IPS-11a (cell line): ENCODE measurements around the gene SAC3D1.
"Not testable (repeated sequence)": the region's sequence is repeated elsewhere in the genome, so short reads cannot be mapped to it uniquely, and the experiment has no call there.

Source experiments
- H3K4me3 ChIP-seq: one replicate; pipeline ENCODE4 v1.5.1; 2013; ENCODE audit warnings: low read depth, low read length, control low read depth

The SAC3D1 gene

DNA sequence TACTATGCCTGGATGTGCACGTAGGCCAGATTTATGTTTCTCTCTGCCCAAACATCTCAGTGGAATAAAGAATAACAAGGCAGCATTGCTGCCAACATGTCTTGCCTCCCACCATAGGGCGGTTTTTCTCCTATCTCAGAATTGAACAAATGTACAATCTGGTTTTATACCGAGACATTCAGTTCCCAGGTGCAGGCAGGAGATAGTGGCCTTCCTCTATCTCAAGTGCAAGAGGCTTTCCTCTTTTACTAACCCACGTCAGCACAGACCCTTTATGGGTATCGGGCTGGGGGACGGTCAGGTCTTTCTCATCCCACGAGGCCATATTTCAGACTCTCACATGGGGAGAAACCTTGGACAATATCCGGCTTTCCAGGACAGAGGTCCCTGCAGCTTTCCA is 17.5 kb upstream of the SAC3D1 start:
- H3K4me3 ChIP-seq: not testable (repeated sequence)

DNA sequence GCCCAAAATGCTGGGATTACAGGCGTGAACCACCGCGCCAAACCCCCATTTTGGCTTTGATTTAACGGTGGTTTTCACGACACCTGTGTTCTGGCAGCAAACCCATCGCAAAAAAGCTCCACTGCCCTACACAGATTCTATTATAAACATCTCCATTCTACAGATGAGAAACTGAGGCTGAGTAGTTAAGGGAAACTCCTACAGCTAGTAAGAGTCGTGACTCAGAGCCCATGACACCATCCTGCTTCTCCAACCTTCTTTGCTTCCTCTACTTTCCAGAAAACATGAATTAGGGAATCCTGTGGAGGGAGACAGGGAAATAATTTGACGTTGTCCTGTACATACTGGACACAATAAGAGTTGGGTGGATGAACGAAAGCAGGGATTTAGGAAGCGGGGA is 14.2 kb upstream of the SAC3D1 start:
- peak overlapping the region; percentile 64 for H3K4me3 ChIP-seq

DNA sequence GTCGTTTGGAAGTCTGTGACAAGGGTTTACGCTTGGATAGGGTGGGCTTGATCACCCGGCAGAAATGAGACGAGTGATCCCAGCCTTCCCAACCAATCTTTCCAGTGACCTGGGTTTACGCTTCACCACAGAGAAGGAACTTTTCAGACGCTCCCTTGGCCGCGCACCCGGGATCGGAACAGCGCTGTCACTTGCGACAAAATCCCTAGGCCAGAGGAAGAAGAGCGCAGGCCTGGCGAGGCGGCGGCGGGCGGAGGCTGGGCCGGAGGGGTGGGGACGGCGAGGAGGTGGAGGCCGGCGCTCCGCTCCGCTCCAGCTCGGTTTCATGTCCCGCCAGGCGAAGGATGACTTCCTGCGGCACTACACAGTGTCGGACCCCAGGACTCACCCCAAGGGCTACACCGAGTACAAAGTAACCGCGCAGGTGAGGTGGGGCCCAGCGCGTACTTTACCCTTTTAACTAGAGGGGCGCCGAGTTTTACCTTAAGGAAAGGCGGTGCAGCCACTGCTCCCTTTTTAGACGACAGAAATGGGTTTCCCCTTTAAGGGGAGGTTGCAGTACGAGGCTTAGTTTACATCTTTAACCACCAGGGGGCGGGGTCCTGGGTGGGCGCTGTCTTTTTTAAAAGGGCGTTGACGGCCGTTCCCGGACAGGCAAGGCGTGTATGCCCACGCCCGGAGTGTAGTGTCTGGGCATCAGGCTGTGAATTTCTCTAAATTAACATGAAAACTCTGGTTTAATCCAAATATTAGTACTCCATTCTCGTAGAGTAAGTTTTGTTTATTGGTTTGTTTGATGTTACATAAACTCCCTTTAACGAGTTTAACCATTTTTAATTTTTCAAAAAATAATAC is 13.6 kb upstream of the SAC3D1 start, which contains the start of gene SNX15:
Gene SNX15 (plus strand): TSS at position 227 of the 855 bp plus-strand sequence. CDS start 99 bp downstream, at position 326.
- peak within 1 kb of the TSS; percentile 64 for H3K4me3 ChIP-seq

DNA sequence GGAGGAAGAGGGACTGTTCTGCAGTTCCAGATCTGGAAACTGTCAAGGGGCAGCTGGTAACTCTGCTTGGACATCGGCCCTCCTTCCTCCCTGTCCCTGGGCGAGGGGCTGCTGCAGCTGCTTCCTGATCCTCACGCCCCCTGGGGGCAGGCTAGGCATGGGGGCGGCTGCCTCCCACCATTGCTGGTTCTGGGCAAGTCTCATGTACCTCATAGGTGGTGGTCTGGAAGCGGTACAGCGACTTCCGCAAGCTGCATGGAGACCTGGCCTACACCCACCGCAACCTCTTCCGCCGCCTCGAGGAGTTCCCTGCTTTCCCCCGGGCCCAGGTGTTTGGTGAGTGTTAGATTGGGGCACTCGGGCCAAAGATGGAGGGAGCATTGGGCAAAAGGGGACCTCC is 8.8 kb upstream of the SAC3D1 start:
- no peak overlapping the region for H3K4me3 ChIP-seq

DNA sequence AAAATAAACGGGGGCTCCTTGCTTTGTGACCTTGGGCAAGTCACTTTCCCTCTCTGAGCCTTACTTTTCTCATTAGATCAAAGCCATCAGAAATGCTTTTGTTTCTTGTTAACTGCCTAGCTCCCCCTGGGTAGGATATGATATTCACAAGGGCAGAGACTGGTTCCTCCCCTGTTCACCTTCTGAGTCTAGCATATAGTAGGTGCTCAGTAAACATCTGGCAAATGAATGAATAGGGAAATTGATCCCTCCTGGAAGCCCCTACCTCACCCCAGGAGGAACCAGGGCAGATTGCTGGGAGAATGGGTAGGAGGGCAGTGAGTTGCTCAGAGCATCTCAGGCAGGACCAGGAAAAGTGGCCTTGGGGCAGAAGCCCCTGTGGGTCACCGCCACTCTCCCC is 6.6 kb upstream of the SAC3D1 start:
- no peak overlapping the region for H3K4me3 ChIP-seq

DNA sequence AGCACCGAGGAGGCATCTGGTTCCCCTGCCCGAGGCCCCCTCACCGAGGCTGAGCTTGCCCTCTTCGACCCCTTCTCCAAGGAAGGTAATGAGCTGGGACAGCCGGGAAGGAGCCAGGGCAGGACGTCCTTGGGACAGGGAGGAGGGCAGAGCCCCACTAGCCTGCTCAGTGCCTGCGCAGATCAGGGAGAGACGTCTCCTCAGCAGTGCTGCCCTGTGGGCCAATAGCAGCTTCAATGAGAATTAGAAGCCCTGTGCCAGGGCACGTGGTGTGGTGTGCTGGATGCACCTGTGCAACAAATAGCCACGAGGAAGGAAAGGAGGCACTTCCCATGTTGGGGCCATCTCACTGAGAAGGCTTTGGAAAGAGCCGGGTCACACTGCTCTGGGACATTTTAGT is 5.4 kb upstream of the SAC3D1 start:
- H3K4me3 ChIP-seq: no peak overlapping the region

DNA sequence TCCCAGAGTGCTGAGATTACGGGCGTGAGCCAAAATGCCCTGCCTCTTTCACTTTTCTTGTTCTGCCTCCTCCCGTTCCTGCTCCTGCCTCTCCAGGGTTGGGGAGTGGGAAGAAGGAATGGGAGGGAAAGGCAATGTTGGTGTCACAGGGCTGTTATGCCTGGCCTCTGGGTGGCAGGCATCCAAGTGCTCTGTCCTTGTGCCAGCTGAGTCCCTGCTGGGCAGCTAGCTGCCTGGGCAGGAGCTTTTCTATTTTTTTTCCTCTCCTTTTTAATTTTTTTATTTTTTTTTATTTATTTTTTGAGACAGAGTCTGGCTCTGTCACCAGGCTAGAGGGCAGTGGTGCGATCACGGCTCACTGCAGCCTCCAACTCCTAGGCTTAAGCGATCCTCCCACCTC is 4.1 kb upstream of the SAC3D1 start:
- H3K4me3 ChIP-seq: no peak overlapping the region

DNA sequence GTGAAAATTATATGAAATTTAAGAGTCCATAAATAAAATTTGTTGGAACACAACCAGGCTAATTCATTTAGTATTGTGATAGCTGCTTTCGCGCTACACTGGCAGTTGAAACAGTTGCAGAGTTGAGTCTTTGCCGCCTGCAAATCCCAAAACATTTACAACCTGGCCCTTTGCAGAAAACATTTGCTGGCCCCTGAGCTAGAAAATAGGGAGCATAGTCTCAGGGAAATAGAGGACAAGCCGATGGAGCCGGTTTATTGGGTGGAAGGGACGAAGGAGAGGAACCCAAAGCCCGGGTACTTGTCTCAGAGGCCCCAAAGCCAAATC is 527 bp upstream of the SAC3D1 start:
- peak overlapping the region; percentile 89 for H3K4me3 ChIP-seq

DNA sequence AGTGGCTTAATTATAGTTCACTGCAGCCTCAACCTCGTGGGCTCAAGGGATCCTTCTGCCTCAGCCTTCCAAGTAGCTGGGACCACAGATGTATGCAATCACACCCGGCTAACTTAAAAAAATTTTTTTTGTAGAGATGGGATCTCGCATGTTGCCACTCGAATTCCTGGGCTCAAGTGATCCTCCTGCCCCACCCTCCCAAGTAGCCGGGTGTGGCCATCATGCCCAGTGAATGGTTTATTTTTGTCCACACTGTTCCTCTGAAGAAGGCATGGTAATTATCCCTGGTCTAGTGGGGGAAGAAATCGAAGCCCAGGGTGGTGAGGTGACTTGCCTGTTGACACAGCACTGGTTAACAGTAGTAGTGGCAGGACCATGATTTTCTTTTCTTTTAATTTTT is 1.9 kb downstream of the SAC3D1 start:
- H3K4me3 ChIP-seq: no peak overlapping the region

DNA sequence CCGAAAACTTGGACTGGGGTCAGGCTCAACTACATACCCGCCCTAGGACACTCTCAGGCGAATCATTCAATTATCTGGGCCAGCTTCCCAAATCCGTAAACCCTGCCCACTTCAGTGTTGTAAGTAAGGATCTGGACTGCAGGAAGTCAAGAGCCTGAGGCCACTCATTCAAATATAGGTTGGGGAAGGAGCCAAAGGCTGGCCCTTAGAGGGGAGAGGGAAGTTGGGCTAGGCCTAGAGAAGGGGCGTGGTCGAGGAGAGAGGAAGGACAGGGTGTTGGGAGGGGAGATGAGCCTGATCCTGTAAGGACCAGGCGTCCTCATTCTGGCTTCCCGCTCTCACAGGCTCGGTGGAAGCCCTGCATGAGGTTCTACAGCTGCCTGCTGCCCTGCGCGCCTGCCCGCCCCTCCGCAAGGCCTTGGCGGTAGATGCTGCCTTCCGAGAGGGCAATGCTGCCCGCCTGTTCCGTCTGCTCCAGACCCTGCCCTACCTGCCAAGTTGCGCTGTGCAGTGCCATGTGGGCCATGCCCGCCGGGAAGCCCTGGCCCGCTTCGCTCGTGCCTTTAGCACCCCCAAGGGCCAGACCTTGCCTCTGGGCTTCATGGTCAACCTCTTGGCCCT is 3.0 kb downstream of the SAC3D1 start:
- no peak overlapping the region for H3K4me3 ChIP-seq

DNA sequence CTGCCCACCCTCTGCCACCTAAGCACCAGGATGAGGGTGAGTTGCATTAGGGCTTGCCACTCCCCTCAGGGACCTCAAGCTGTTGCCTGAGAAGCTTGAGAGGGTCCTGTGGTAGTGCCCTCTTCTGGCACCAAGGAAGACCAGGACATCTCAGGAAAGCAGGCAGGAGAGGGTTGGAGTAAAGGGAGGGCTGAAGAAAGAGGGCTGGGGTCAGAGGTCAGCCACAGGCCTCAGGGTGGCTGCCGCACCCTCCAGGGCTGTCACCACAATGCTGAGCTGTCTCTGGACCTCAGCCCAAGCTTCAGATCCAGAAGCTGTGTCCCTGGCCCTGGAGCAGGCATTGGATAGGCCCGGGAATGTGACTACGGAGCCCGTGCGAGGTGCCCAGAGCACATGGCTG is 4.1 kb downstream of the SAC3D1 start:
- no peak overlapping the region for H3K4me3 ChIP-seq

DNA sequence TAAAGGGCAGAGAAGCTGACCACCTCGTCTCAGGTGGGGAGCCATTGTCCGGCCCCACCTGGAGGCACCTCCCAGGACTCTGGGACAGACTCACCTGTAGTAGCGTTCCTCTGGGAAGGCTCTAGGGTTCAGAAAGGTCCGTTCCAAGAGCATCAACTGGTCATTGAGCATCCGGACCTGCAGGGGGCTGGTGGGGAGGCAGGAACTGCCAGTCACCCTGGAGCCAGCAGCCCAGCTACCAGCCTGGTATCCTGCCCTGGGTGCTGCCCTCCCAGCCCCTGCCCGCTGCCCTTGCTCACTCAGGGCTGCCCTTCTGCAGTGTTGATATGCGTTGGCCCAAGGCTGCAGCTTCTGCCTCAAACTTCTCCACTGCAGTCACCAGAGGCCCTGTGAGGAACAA is 4.7 kb downstream of the SAC3D1 start:
- no peak overlapping the region for H3K4me3 ChIP-seq

DNA sequence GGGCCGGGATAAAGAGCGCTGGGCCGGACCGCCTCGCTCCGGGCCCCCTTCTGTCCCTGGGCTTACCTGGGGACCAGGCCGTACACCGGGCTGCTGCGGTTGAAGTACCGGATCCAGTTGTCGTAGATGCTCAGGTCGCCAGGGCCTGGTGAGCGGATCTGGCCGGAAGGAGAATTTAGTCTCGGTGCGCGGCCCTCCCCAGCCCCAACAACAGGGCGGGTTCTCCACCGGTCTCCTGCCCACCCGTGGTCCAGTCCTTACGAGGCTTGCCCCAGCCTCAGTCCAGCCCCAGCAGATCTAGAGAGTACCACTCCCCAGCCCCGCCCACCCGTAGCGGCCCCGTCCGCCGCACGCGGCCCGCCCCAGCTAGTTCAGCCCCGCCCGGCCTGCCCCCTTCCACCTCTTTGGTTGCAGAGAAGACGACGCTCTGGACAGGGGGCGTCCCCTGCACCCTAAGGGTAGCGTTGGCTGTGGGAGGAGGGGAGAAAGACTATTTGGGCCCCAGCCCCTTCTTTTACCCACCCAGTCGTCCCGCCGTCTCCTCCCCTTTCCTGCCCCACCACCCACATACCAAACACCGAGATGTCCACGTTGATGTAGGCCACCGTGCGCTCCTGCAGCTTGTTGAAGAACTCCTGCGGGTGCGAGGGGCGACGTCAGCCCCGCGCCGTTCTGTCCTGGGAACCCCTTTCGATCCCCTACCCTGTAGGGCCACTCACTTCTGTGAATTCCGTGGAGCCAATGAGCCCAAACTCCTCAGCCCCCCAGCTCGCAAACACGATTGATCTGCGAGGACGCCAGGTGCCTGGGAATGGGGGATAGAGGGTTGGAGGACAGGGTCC is 6.8 kb downstream of the SAC3D1 start:
- no peak overlapping the region for H3K4me3 ChIP-seq

DNA sequence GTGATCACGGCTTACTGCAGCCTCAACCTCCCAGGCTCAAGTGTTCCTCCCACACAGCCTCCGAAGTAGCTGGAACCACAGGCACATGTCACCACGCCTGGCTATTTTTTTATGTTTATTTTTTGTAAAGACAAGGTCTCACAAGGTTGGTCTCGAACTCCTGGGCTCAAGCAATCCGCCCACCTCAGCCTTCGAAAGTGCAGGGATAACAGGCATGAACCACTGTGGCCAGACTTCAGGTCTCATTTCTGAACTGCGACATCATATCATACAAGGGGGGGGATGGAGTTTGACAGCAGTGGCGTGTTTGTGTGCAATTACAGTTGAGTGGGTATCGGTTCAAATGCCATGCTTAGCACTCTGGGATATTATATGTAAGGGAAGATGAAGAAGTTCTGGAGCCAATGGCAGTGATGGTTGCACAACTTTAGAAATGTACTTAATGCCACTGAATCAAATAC is 10.4 kb downstream of the SAC3D1 start:
- no peak overlapping the region for H3K4me3 ChIP-seq

DNA sequence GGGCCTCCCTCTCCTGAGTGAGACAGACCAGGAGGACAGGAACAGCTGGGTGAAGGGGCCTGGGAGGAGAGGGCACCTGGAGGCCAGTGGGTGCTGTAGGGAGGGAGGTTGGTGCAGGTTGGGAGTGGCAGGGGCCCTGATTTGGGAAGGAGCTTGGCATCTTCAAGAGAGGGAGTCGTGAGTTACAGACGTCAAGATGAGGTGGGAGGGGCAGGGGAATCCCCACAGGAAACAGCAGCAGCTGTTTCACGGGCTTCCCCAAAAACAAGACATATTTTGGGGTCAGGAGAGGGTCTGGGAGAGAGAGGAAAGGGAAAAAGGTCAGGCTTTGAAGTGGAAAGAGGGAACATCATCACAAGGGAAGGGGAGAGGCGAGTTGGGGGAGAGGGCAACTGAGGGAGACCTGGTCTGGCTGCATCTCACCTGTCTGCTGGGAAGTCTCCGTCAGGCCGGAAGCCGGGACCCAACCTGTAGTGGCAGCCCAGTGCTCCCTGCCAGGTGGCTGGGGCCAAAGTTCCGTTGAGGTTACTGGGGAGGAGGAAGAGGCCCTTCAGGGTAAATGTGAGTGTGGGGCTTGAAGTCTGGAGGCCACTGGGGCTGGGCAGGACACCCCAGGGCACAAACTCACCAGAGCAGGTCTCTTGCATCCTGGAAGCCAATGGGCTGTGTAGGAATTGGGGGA is 13.0 kb downstream of the SAC3D1 start:
- H3K4me3 ChIP-seq: no peak overlapping the region

DNA sequence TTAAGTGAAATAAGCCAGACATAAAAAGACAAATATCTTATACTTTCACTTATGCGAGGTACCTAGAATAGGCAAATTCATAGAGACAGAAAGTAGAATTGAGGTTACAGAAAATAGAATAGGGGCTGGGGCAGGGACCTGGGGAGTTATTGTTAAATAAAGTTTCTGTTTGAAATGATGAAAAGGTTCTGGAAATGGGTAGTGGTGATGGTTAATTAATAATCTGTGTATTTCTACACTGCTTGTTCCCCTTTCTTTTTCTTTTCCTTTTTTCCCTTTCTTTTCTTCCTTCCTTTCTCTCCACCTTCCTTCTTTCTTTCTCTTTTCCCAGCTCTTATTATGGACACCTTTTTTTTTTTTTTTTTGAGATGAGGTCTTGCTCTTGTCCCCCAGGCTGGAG is 14.5 kb downstream of the SAC3D1 start:
- no peak overlapping the region for H3K4me3 ChIP-seq

DNA sequence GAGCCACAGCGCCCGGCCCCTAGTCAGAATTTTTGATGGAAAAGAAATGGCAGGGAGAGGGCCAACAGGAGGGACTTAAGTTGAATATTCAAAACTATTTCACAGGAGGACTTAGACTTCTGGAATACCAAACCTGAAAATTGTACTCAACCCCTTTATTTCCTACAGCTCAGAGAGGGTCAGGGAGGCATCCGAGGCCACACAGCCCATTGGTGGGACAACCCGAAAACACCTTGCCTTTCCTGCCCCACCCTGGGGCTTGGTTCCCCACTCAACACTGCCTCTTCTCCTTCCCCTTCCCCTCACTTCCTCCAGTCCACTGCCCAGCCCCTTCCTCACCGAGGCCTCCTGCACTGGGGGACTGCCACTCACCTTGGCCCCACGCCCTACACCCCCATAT is 16.0 kb downstream of the SAC3D1 start:
- H3K4me3 ChIP-seq: no peak overlapping the region

DNA sequence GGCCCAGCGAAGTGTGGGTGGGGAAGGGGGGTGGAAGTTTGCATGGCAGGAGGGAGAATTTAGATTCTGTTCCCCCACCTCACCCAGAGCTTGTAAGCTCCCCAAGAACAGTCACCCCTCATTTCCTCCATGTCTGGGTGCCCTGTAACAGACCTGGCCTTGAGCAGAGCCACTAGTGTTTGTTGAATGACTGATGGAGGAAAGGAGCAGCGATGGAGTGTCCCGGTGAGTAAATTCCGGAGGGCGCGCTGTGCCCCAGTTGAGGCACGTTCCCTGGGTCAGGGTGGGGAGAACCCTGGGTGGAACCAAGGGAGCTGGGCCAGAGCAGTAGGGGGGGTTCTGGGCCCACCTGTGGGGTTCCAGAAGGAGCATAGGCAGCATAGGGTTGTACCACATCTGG is 16.5 kb downstream of the SAC3D1 start:
- no peak overlapping the region for H3K4me3 ChIP-seq

DNA sequence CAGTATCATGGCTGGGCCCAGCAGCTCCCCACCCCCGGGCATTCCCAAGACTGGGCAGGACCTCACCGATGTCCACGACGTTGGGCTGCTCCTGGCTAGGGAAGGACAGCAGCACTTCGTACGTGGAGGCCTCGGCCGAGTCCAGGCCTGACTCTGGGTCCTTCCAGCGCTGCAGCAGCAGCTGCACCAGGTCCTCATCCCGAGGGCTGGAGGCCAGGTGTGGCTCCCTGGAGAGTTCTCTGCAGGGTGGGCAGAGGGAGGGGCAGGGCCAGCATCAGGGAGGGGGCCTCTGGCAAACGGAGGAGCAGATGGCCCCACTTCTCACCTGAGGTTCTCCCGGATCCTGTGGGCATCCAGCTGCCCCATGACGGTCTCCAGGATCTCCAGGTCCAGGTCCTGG is 17.0 kb downstream of the SAC3D1 start:
- H3K4me3 ChIP-seq: no peak overlapping the region

DNA sequence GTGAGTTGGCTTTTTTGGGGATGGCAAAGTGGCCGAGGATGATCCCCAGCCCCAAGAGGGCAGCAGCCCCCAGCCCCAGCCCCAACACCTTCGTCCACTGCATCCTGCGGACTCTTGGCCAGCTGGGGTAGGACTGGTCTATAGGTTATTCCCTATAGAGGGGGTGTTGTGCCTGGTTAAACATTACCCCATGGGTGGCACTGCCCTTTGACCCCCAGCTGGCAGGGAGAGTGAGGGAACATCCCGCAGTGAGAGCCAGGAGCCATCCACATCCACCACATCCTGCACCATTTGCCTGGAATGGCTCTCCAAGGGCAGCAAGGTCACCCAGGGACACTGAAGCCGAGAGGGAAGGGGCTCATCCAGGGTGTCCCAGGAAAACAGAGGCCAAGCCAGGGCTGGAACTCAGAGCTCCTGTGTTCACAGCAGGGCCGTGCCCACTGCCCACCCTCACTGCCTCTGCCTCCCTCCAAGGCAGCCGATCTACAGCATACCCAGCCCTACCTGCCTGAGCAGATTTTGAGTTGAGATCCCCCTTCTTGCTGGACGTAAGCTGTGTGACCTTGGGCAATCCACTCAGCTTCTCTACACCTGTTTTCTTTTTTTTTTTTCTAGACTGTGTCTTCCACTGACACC is 17.5 kb downstream of the SAC3D1 start, which contains the start of gene NAALADL1:
Gene NAALADL1 (minus strand): TSS at position 135 of the 636 bp plus-strand sequence. CDS start 32 bp downstream, at position 103.
- no peak within 1 kb of the TSS for H3K4me3 ChIP-seq
